ENCODE results near the gene CTBP2. TPM values are rescaled to one million over a fixed set of nuclear protein-coding genes. Genes with fewer than 3 reads are reported as not detected.

The CTBP2 gene
- total and polyA plus RNA-seq, 4 donors: 19.2 to 80.6 (median 63.2) TPM

GRCh38 chr10:125022671-125023070 is 137.7 kb downstream of the CTBP2 start:
- ATAC-seq (ENCODE audit: insufficient read depth, low FRiP score) (no peak), DNase-seq (no peak)
- WGBS, 2 donors: 97% methylated on average over 8 of the region's 8 CpGs
- H3K27ac ChIP-seq (ENCODE audit: low read depth in 1 of 2, low read length in 1 of 2): no peak overlapping the region
- no peak overlapping the region for H3K9ac ChIP-seq (ENCODE audit: insufficient read depth in 1 of 2, low read length in 2 of 2)
- no peak overlapping the region for H3K4me3 ChIP-seq
- peaks cover 0 to 4% (median 0%) of the 10 kb centered on the region in 4 donors for H3K9me3 ChIP-seq (ENCODE audit: control insufficient read depth in 4 of 4, insufficient read depth in 3 of 4, low read length in 3 of 4)
- H3K36me3 ChIP-seq (ENCODE audit: control insufficient read depth in 4 of 4, insufficient read depth in 4 of 4, low read length in 4 of 4): peaks cover 0 to 23% (median 11%) of the 10 kb centered on the region in 4 donors
- no peak for TF ChIP-seq CTCF (IDR thresholded peaks at IDR 0.05; ENCODE audit: control extremely low read depth, extremely low read depth)
- H3K4me1 ChIP-seq (ENCODE audit: control insufficient read depth in 5 of 5, insufficient read depth in 5 of 5, low read length in 5 of 5): peaks cover 15 to 24% (median 20%) of the 10 kb centered on the region in 5 donors
- no peaks in the 10 kb centered on the region for H3K27me3 ChIP-seq (ENCODE audit: control insufficient read depth in 3 of 3, insufficient read depth in 3 of 3, low read length in 2 of 3)

DNA sequence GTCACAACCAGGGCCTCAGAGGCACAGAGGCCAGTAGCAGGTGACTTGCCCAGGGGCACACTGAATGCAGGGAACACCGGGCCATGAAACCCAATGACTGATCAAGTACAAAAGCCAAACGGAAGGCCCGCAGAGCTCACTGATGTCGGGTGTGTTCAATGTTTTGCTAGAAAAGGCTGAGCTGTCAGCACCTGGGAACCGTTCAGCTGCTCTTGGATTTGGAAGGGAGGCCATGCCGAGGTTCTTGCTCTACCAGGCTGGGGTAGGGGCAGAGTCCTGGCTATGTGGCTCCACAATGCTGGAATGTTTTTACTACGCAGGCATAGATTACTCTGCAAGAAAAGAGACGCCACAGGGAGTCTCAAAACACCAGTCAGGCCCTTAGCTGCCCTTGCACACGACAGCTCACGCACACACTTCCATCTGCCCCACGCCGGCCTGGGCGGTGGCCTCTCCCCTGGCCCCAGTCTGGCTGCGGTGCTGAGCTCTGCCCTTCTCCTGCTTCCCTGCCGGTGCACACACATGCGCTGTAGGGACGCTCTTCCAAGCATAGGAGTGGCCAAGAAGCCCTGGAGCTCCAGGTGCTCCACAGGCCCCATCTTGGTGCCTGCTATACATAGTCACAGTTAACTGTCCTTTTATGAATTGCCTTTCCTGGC is 138.5 kb downstream of the CTBP2 start:
- Histone ChIP-seq H3K9me3 (ENCODE audit: control insufficient read depth in 4 of 4, insufficient read depth in 3 of 4, low read length in 3 of 4) (peaks cover 0 to 4% (median 0%) of the 10 kb centered on the region in 4 donors), H3K36me3 (ENCODE audit: control insufficient read depth in 4 of 4, insufficient read depth in 4 of 4, low read length in 4 of 4) (peaks cover 0 to 23% (median 10%) of the 10 kb centered on the region in 4 donors), H3K4me3 (no peak overlapping the region), H3K27me3 (ENCODE audit: control insufficient read depth in 3 of 3, insufficient read depth in 3 of 3, low read length in 2 of 3) (no peaks in the 10 kb centered on the region), H3K27ac (ENCODE audit: low read depth in 1 of 2, low read length in 1 of 2) (no peak overlapping the region), H3K9ac (ENCODE audit: insufficient read depth in 1 of 2, low read length in 2 of 2) (no peak overlapping the region), H3K4me1 (ENCODE audit: control insufficient read depth in 5 of 5, insufficient read depth in 5 of 5, low read length in 5 of 5) (peaks cover 18 to 32% (median 28%) of the 10 kb centered on the region in 5 donors)
- no peak for TF ChIP-seq CTCF (IDR thresholded peaks at IDR 0.05; ENCODE audit: control extremely low read depth, extremely low read depth)
- DNase-seq (no peak), ATAC-seq (ENCODE audit: insufficient read depth, low FRiP score) (no peak)
- 89 to 93% methylated on average over 17 of the region's 17 CpGs for WGBS, 2 donors

- Histone ChIP-seq H3K4me1 (ENCODE audit: control insufficient read depth in 5 of 5, insufficient read depth in 5 of 5, low read length in 5 of 5) (peaks cover 24 to 42% (median 34%) of the 10 kb centered on the region in 5 donors), H3K9ac (ENCODE audit: insufficient read depth in 1 of 2, low read length in 2 of 2) (no peak overlapping the region), H3K27ac (ENCODE audit: low read depth in 1 of 2, low read length in 1 of 2) (no peak overlapping the region), H3K4me3 (no peak overlapping the region), H3K36me3 (ENCODE audit: control insufficient read depth in 4 of 4, insufficient read depth in 4 of 4, low read length in 4 of 4) (peaks cover 0 to 14% (median 6%) of the 10 kb centered on the region in 4 donors), H3K9me3 (ENCODE audit: control insufficient read depth in 4 of 4, insufficient read depth in 3 of 4, low read length in 3 of 4) (peaks cover 0 to 4% (median 0%) of the 10 kb centered on the region in 4 donors), H3K27me3 (ENCODE audit: control insufficient read depth in 3 of 3, insufficient read depth in 3 of 3, low read length in 2 of 3) (no peaks in the 10 kb centered on the region)
- ATAC-seq (ENCODE audit: insufficient read depth, low FRiP score) (no peak), DNase-seq (no peak)
- 90 to 97% methylated on average over 9 of the region's 9 CpGs for WGBS, 2 donors
- TF ChIP-seq CTCF (IDR thresholded peaks at IDR 0.05; ENCODE audit: control extremely low read depth, extremely low read depth): no peak
These were observed 139.5 kb downstream of the CTBP2 start for GRCh38 chr10:125020871-125021270.
